Lower leg skin (tissue), 4 donors: ENCODE results near the gene NTRK2. TPM values are rescaled to one million over a fixed set of nuclear protein-coding genes. Genes with fewer than 3 reads are reported as not detected.
"Not testable (repeated sequence)": the region's sequence is repeated elsewhere in the genome, so short reads cannot be mapped to it uniquely, and the experiment has no call there.

Source experiments
- DNase-seq, 2 donors: peaks; one replicate each; pipeline ENCODE4 v3.0.0-alpha.2; 2019; ENCODE audit warnings: low spot score in 2 of 2
- H3K4me3 ChIP-seq: fragments of 200-600 bp; sonication (generic); 2 replicates; pipeline ENCODE4 v1.5.1; 2017; ENCODE audit warnings: mild to moderate bottlenecking, low read depth; ENCODE audit not compliant: poor library complexity, severe bottlenecking
- POLR2A ChIP-seq, 2 donors: fragments of 450-650 bp; IDR thresholded peaks; one replicate each; pipeline ENCODE4 v1.6.1; 2016 to 2017; ENCODE audit warnings: antibody characterized with exemption in 2 of 2, mild to moderate bottlenecking in 1 of 2, moderate library complexity in 1 of 2
- whole genome bisulfite sequencing, 2 donors: methylation state at CpG; one replicate each; pipeline ENCODE4 v1.1.5; 2018; 5-methylcytosine and 5-hydroxymethylcytosine counted together
- intact Hi-C: fragments of 100-400 bp; cut with DNase I; formaldehyde crosslinking; loops from one replicate; pipeline ENCODE4 v1.15.0; 2023; ENCODE audit warnings: low total_unique reads
- total RNA-seq, 4 donors: library from RNA; depleted of rRNA; stranded (reverse); fragments of >200 nt; gene quantifications; one replicate each; pipeline ENCODE4 v1.1.0, GENCODE V29; 2016
- TF ChIP-seq, protein P1 (sequence below), 3 donors: fragments of 450-650 bp; IDR thresholded peaks; one replicate each; pipeline ENCODE4 v1.5.1; 2016; ENCODE audit warnings: antibody characterized with exemption in 3 of 3, mild to moderate bottlenecking in 3 of 3, moderate library complexity in 2 of 3

NTRK2 gene
- total RNA-seq, 4 donors from 2014 or later = 6.2 to 16.3 (median 10.3) TPM

DNA sequence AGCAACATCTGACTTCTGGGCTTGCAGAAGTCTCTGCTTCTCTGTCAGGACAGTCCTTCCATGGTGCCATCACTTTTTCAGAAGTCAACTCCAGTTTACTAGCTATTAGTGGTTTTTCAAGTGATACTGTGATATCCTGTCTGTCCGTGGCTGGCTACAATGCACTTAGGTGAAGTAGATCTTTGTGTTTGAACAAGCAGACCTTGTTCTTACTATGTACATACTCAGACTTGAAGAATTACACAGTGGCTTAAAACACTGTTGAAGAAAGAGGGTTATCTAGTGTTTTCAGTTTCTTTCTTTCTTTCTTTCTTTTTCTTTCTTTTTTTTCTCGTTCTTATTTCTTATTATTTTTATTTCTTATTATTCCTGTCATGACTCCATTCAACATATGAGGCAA, 228.7 kb downstream of the NTRK2 start:
- DNase-seq = no peak
- 81 to 90% methylated on average over 2 of the region's 2 CpGs for WGBS, 2 donors
- H3K4me3 ChIP-seq = no peak overlapping the region
- intact Hi-C loops = no loop called here
- no peak for TF ChIP-seq POLR2A (IDR thresholded peaks at IDR 0.05)
- TF ChIP-seq, protein P1, sequence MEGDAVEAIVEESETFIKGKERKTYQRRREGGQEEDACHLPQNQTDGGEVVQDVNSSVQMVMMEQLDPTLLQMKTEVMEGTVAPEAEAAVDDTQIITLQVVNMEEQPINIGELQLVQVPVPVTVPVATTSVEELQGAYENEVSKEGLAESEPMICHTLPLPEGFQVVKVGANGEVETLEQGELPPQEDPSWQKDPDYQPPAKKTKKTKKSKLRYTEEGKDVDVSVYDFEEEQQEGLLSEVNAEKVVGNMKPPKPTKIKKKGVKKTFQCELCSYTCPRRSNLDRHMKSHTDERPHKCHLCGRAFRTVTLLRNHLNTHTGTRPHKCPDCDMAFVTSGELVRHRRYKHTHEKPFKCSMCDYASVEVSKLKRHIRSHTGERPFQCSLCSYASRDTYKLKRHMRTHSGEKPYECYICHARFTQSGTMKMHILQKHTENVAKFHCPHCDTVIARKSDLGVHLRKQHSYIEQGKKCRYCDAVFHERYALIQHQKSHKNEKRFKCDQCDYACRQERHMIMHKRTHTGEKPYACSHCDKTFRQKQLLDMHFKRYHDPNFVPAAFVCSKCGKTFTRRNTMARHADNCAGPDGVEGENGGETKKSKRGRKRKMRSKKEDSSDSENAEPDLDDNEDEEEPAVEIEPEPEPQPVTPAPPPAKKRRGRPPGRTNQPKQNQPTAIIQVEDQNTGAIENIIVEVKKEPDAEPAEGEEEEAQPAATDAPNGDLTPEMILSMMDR (IDR thresholded peaks at IDR 0.05) = no peak

DNA sequence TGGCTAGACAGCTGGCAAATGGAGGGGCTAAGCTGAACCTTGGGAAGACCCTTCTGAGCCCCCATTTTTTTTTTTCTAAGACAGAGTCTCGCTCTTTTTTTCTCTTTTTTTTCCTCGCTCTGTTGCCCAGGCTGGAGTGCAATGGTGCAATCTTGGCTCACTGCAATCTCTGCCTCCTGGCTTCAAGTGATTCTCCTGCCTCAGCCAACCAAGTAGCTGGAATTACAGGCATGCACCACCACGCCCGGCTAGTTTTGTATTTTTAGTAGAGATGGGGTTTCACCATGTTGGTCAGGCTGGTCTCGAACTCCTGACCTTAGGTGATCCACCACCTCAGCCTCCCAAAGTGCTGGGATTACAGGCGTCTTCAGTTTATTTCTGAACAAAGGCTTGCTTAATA, 229.1 kb downstream of the NTRK2 start:
- DNase-seq, H3K4me3 ChIP-seq, intact Hi-C loops: not testable (repeated sequence)
- 61 to 64% methylated on average over 6 of the region's 6 CpGs for WGBS, 2 donors

DNA sequence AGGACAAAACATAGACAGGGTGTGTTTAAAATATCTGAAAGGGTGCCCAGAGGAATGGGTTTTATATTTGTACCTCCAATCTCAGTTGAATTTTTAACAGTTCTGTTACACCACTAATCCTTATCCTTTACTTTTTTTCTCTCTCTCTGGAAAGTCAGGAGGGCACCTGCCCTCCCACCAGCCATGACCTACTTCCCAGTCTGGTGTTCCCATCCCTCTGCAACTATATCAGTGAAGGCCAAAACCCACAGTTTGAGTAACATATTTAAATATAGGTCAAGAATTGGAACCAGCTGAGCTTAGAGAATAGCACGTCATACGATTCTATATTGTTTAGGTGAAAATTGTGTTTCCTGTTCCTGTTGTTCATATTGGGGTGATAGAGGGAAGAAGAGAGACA, 229.8 kb downstream of the NTRK2 start:
- no peak for DNase-seq
- TF ChIP-seq POLR2A (IDR thresholded peaks at IDR 0.05) = no peak
- TF ChIP-seq, protein P1 (IDR thresholded peaks at IDR 0.05) = no peak
- intact Hi-C loops = no loop called here
- H3K4me3 ChIP-seq = no peak overlapping the region
- 83 to 84% methylated on average over 2 of the region's 2 CpGs for WGBS, 2 donors

DNA sequence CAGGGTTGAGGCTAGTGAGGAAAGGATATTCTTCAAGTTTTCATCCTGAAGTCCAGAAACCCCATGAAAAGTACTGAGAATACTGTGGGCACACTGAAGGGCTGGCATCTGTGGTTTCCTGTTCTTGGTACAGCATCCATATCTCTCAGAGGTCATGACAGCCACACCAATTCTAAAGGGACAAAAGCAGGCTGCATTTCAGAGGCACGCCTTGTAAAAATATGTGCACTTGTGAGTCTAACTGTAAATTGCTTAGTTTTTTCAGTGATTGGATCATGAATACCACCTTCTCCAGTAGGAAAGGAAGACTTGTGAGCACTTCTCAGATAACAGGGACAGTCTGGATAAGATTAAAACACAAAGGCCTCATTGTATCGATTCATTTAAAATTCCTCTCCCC, 230.9 kb downstream of the NTRK2 start:
- H3K4me3 ChIP-seq = no peak overlapping the region
- no peak for TF ChIP-seq POLR2A (IDR thresholded peaks at IDR 0.05)
- TF ChIP-seq, protein P1 (IDR thresholded peaks at IDR 0.05) = no peak
- intact Hi-C loops = no loop called here
- DNase-seq = no peak
- WGBS, 2 donors = 91 to 93% methylated on average over 2 of the region's 2 CpGs

DNA sequence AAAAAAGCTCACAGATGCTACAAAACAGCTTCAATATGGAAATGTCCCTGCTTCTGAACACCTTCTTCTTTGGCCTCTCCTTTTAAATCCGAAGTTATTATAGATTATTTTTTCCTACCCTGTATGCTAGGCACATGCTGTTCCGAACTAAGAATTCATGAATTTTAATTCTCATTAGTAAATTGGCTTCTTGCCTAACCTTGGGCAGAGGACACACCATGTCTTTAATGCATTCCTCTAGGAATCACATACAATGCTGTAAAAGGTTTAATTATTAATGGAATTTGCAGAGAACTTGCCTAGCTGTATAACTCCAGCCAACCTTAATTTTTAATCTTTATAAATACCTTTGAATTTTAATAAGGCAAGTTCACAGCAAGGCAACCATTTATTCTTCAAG, 234.4 kb downstream of the NTRK2 start:
- TF ChIP-seq, protein P1 (IDR thresholded peaks at IDR 0.05) = no peak
- TF ChIP-seq POLR2A (IDR thresholded peaks at IDR 0.05) = no peak
- no peak for DNase-seq
- WGBS, 2 donors = 57 to 83% methylated on average over 2 of the region's 2 CpGs
- intact Hi-C loops = no loop called here
- H3K4me3 ChIP-seq = no peak overlapping the region

DNA sequence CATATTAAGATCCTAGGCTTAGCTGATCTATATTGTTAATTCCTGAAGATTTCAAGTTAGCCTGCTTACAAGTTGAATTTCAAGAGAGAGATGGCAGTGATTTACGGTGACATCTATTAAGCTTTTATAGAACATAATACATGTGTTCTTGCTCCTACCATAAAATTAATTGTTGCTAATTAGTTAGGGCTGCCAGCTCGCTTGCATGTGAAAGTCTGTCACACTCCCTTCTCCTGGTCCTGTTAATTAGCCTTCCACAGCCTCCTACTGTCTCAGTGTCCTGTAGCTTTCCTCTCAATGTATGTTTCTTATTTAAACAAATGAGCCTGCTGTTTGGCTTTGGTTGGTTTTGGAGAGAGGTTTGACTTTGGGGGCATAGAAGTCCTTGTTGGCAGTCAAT, 247.2 kb downstream of the NTRK2 start:
- no peak for DNase-seq
- TF ChIP-seq, protein P1 (IDR thresholded peaks at IDR 0.05) = no peak
- no peak for TF ChIP-seq POLR2A (IDR thresholded peaks at IDR 0.05)
- WGBS, 2 donors = 81 to 82% methylated on average over 2 of the region's 2 CpGs
- intact Hi-C loops = no loop called here
- no peak overlapping the region for H3K4me3 ChIP-seq
